Osteoblast (primary cell): ENCODE measurements around the gene EFCAB6. TPM values are rescaled to one million over a fixed set of nuclear protein-coding genes. Genes with fewer than 3 reads are reported as not detected.

Source experiments
- DNase-seq: peaks from one replicate; pipeline ENCODE4 v3.0.0; 2011; ENCODE audit warnings: low spot score, mixed read lengths; ENCODE audit not compliant: insufficient read length; ENCODE audit errors: missing footprints
- H2AFZ ChIP-seq: 2 replicates; pipeline ENCODE4 v1.6.0; 2011; ENCODE audit warnings: mild to moderate bottlenecking, low read length
- H3K27ac ChIP-seq: 2 replicates; pipeline ENCODE4 v1.5.1; 2011; ENCODE audit warnings: mild to moderate bottlenecking, low read depth, low read length, moderate library complexity
- H3K27me3 ChIP-seq: 2 replicates; pipeline ENCODE4 v1.6.0; 2012; ENCODE audit warnings: mild to moderate bottlenecking, control low read depth, inconsistent platforms, low read length, moderate library complexity; ENCODE audit not compliant: insufficient read depth
- H3K36me3 ChIP-seq: 2 replicates; pipeline ENCODE4 v1.5.1; 2011; ENCODE audit warnings: mild to moderate bottlenecking, low read length, control low read depth, moderate library complexity; ENCODE audit not compliant: insufficient read depth
- H3K4me1 ChIP-seq: 2 replicates; pipeline ENCODE4 v1.5.1; 2011; ENCODE audit warnings: mild to moderate bottlenecking, low read length, control low read depth, moderate library complexity; ENCODE audit not compliant: insufficient read depth
- H3K4me2 ChIP-seq: 2 replicates; pipeline ENCODE4 v1.6.0; 2011; ENCODE audit warnings: mild to moderate bottlenecking, low read length; ENCODE audit not compliant: insufficient read depth
- H3K4me3 ChIP-seq: fragments of 200-600 bp; sonication (generic); 3 replicates; pipeline ENCODE4 v1.5.1; 2012; ENCODE audit warnings: mild to moderate bottlenecking, low read length, inconsistent platforms; ENCODE audit not compliant: insufficient read depth
- H3K79me2 ChIP-seq: 2 replicates; pipeline ENCODE4 v1.6.0; 2012; ENCODE audit warnings: mild to moderate bottlenecking, low read length, control low read depth, inconsistent platforms; ENCODE audit not compliant: insufficient read depth
- H3K9me3 ChIP-seq: 2 replicates; pipeline ENCODE4 v1.5.1; 2011; ENCODE audit warnings: low read depth, low read length, control low read depth
- H4K20me1 ChIP-seq: 2 replicates; pipeline ENCODE4 v1.6.0; 2012; ENCODE audit warnings: mild to moderate bottlenecking, low read length, control low read depth; ENCODE audit not compliant: insufficient read depth
- CTCF ChIP-seq: IDR thresholded peaks from 2 replicates; pipeline ENCODE4 v1.5.1; 2011; ENCODE audit warnings: mild to moderate bottlenecking, low read depth, low read length, moderate library complexity; ENCODE audit errors: extremely low read depth
- total RNA-seq: library from RNA; depleted of rRNA; stranded (reverse); fragments of >200 nt; gene quantifications from 2 replicates; pipeline ENCODE4 v1.2.3, GENCODE V29; 2012

Gene EFCAB6
- total RNA-seq, 1 donor, result 1.8 TPM

GRCh38 chr22:43539572-43540528, 272.3 kb downstream of the EFCAB6 start:
- Histone ChIP-seq H3K9me3 (no peaks in the 10 kb centered on the region), H3K4me3 (no peak overlapping the region), H3K36me3 (no peaks in the 10 kb centered on the region), H2AFZ (no peak overlapping the region), H4K20me1 (no peaks in the 10 kb centered on the region), H3K4me2 (no peak overlapping the region), H3K4me1 (no peaks in the 10 kb centered on the region), H3K79me2 (no peaks in the 10 kb centered on the region), H3K27ac (no peak overlapping the region), H3K27me3 (no peaks in the 10 kb centered on the region)
- DNase-seq, result no peak
- no peak for TF ChIP-seq CTCF

- Histone ChIP-seq H2AFZ (no peak overlapping the region), H3K27me3 (no peaks in the 10 kb centered on the region), H3K36me3 (no peaks in the 10 kb centered on the region), H3K4me1 (no peaks in the 10 kb centered on the region), H3K79me2 (no peaks in the 10 kb centered on the region), H3K4me2 (no peak overlapping the region), H4K20me1 (no peaks in the 10 kb centered on the region), H3K4me3 (no peak overlapping the region), H3K9me3 (no peaks in the 10 kb centered on the region), H3K27ac (no peak overlapping the region)
- DNase-seq, result no peak
- no peak for TF ChIP-seq CTCF
These were observed 275.0 kb downstream of the EFCAB6 start for GRCh38 chr22:43537019-43537585.

- no peak for TF ChIP-seq CTCF
- no peaks in the 10 kb centered on the region for H3K4me1 ChIP-seq
- no peak overlapping the region for H3K4me2 ChIP-seq
- H3K27ac ChIP-seq, result no peak overlapping the region
- H2AFZ ChIP-seq, result no peak overlapping the region
- H3K36me3 ChIP-seq, result no peaks in the 10 kb centered on the region
- no peaks in the 10 kb centered on the region for H3K79me2 ChIP-seq
- no peak overlapping the region for H3K4me3 ChIP-seq
- DNase-seq, result no peak
- H3K27me3 ChIP-seq, result no peaks in the 10 kb centered on the region
- no peaks in the 10 kb centered on the region for H3K9me3 ChIP-seq
- H4K20me1 ChIP-seq, result no peaks in the 10 kb centered on the region
These were observed 276.4 kb downstream of the EFCAB6 start for GRCh38 chr22:43535741-43536140.

- Histone ChIP-seq H3K4me2 (no peak overlapping the region), H3K79me2 (no peaks in the 10 kb centered on the region), H2AFZ (no peak overlapping the region), H4K20me1 (no peaks in the 10 kb centered on the region), H3K27ac (no peak overlapping the region), H3K4me3 (no peak overlapping the region), H3K27me3 (no peaks in the 10 kb centered on the region), H3K36me3 (no peaks in the 10 kb centered on the region), H3K4me1 (no peaks in the 10 kb centered on the region), H3K9me3 (no peaks in the 10 kb centered on the region)
- no peak for DNase-seq
- TF ChIP-seq CTCF, result no peak
These were observed 276.8 kb downstream of the EFCAB6 start for GRCh38 chr22:43535336-43535735.
